ENCODE data around the gene CSF2RB. TPM values are rescaled to one million over a fixed set of nuclear protein-coding genes. Genes with fewer than 3 reads are reported as not detected.

The CSF2RB gene
- total RNA-seq, 1 experiment from 2014 or later: 0.07 TPM

GRCh38 chr22:36897611-36898010 is 15.8 kb upstream of the CSF2RB start:
- H3K27me3 Mint-ChIP-seq (ENCODE audit: low read depth): peaks cover 54% of the 10 kb centered on the region

GRCh38 chr22:36898690-36899089 is 14.7 kb upstream of the CSF2RB start:
- ChIA-PET CTCF (no interaction called here), POLR2A (no interaction called here)
- Mint-ChIP-seq H3K9me3 (peaks cover 44% of the 10 kb centered on the region), H3K36me3 (peaks cover 26% of the 10 kb centered on the region), H3K27ac (peak overlapping the region; percentile 45; the same call in 1 of the 2 replicates), H3K4me1 (peaks cover 27% of the 10 kb centered on the region), H3K4me3 (no peak overlapping the region), H3K27me3 (ENCODE audit: low read depth) (peaks cover 58% of the 10 kb centered on the region)
- no peak for ATAC-seq
- TF ChIP-seq ATF6 (CRISPR knock-in tag; IDR thresholded peaks at IDR 0.05): no peak
- no peak for TF ChIP-seq RELA (CRISPR knock-in tag; IDR thresholded peaks at IDR 0.05; ENCODE audit: borderline replicate concordance)
- TF ChIP-seq TEAD1 (CRISPR knock-in tag; IDR thresholded peaks at IDR 0.05): no peak
- TF ChIP-seq MXD4 (CRISPR knock-in tag; IDR thresholded peaks at IDR 0.05; ENCODE audit: borderline replicate concordance): no peak
- no peak for DNase-seq (ENCODE audit: low spot score)

More at GRCh38 chr22:36897611-36898010, 15.8 kb upstream of the CSF2RB start:
- H3K36me3 Mint-ChIP-seq: peaks cover 26% of the 10 kb centered on the region
- peaks cover 41% of the 10 kb centered on the region for H3K9me3 Mint-ChIP-seq
- ChIA-PET CTCF (interaction anchor here (1.5 kb wide), 1 partner anchor 41 kb away, joined by 6 read pairs; no protein-coding TSS in a partner anchor), POLR2A (no interaction called here)
- H3K4me1 Mint-ChIP-seq: peaks cover 27% of the 10 kb centered on the region
- DNase-seq (ENCODE audit: low spot score) (no peak), ATAC-seq (no peak)
- H3K27ac Mint-ChIP-seq: no peak overlapping the region
- TF ChIP-seq ZNF671 (CRISPR knock-in tag; IDR thresholded peaks at IDR 0.05) (no peak), IRF2 (CRISPR knock-in tag; IDR thresholded peaks at IDR 0.05; ENCODE audit: borderline replicate concordance, low read depth) (no peak)
- H3K4me3 Mint-ChIP-seq: no peak overlapping the region

GRCh38 chr22:36899498-36899897 is 13.9 kb upstream of the CSF2RB start:
- Mint-ChIP-seq H3K4me1 (peaks cover 27% of the 10 kb centered on the region), H3K36me3 (peaks cover 26% of the 10 kb centered on the region), H3K9me3 (peaks cover 44% of the 10 kb centered on the region), H3K27ac (no peak overlapping the region), H3K4me3 (no peak overlapping the region), H3K27me3 (ENCODE audit: low read depth) (peaks cover 60% of the 10 kb centered on the region)
- CTCF ChIA-PET: interaction anchor here (0.6 to 3.5 kb wide), 3 partner anchors 20 to 78 kb away, joined by 3 to 25 read pairs (median 5); no protein-coding TSS in a partner anchor
- no peak for DNase-seq (ENCODE audit: low spot score)
- POLR2A ChIA-PET: interaction anchor here (0.6 kb wide), 1 partner anchor 90 kb away, joined by 4 read pairs; no protein-coding TSS in a partner anchor
- ATAC-seq: no peak
- TF ChIP-seq ZBTB21 (CRISPR knock-in tag; IDR thresholded peaks at IDR 0.05; ENCODE audit: borderline replicate concordance) (no peak), ETV6 (CRISPR knock-in tag; IDR thresholded peaks at IDR 0.05) (no peak), STAT6 (CRISPR knock-in tag; conservative IDR thresholded peaks at IDR 0.05; ENCODE audit: low read depth) (no peak), AFF4 (CRISPR knock-in tag; IDR thresholded peaks at IDR 0.05; ENCODE audit: borderline replicate concordance) (no peak), TCF7 (CRISPR knock-in tag; IDR thresholded peaks at IDR 0.05; ENCODE audit: low read depth) (no peak), E2F5 (CRISPR knock-in tag; IDR thresholded peaks at IDR 0.05) (no peak), ZMAT4 (CRISPR knock-in tag; IDR thresholded peaks at IDR 0.05) (no peak), ERG (CRISPR knock-in tag; IDR thresholded peaks at IDR 0.05) (no peak), GTF2I (CRISPR knock-in tag; conservative IDR thresholded peaks at IDR 0.05) (no peak), USF2 (CRISPR knock-in tag; IDR thresholded peaks at IDR 0.05) (no peak), RELA (CRISPR knock-in tag; IDR thresholded peaks at IDR 0.05; ENCODE audit: borderline replicate concordance) (no peak), PRRX2 (CRISPR knock-in tag; IDR thresholded peaks at IDR 0.05) (no peak), ZNF671 (CRISPR knock-in tag; IDR thresholded peaks at IDR 0.05) (no peak), ZNF416 (CRISPR knock-in tag; IDR thresholded peaks at IDR 0.05) (no peak)
